A549 (cell line): ENCODE measurements around the gene PDIA6. TPM values are rescaled to one million over a fixed set of nuclear protein-coding genes. Genes with fewer than 3 reads are reported as not detected.

ENCODE experiments used
- ATAC-seq, 2 experiments: fragments of 200-7000 bp in 1 of 2; fragments of >200 bp in 1 of 2; cut with Nextera tagmentation in 1 of 2; cut with Tn5 transposase in 1 of 2; 3 replicates each; pipeline versions ENCODE4 v1.8.0 to v1.9.1; 2018 to 2020; ENCODE audit warnings: mild to moderate bottlenecking in 1 of 2, moderate library complexity in 1 of 2
- CTCF ChIA-PET: fragments of 300-600 bp; sonication (Branson Sonifier 250); formaldehyde crosslinking; extraction: SDS; loops from one replicate; lab custom pipeline; 2021; ENCODE audit warnings: antibody characterized with exemption, inconsistent platforms; lab: Yijun Ruan, JAX
- POLR2A ChIA-PET: fragments of 350-600 bp; formaldehyde crosslinking; extraction: SDS; loops from one replicate; lab custom pipeline; 2021; ENCODE audit warnings: antibody characterized with exemption, inconsistent platforms; lab: Yijun Ruan, JAX
- DNase-seq, 2 experiments: peaks; one replicate each; pipeline versions ENCODE4 v3.0.0 to v3.0.0-alpha.2; 2011 to 2016; ENCODE audit warnings: low read depth in 1 of 2, low spot score in 1 of 2
- FAIRE-seq: peaks from 2 replicates; lab custom pipeline; 2011; peaks lifted over from hg19 to GRCh38; lab: Jason Lieb, UNC
- H3K27ac ChIP-seq, 2 experiments: fragments of >200 bp; sonication (Bioruptor Twin); formaldehyde crosslinking; 3 replicates each; pipeline ENCODE4 v1.5.1; 2016 to 2017
- H3K4me1 ChIP-seq: fragments of >200 bp; sonication (Bioruptor Twin); formaldehyde crosslinking; 3 replicates; pipeline ENCODE4 v1.6.1; 2016
- H3K4me2 ChIP-seq: fragments of >200 bp; sonication (Bioruptor Twin); formaldehyde crosslinking; 3 replicates; pipeline ENCODE4 v1.6.1; 2016
- H3K4me3 ChIP-seq: fragments of >200 bp; sonication (Bioruptor Twin); formaldehyde crosslinking; 3 replicates; pipeline ENCODE4 v1.5.1; 2016
- H3K9me3 ChIP-seq: fragments of >200 bp; sonication (Bioruptor Twin); formaldehyde crosslinking; 3 replicates; pipeline ENCODE4 v1.6.1; 2016
- CBX2 ChIP-seq: fragments of 200-600 bp; sonication (generic); IDR thresholded peaks from 2 replicates; pipeline ENCODE4 v1.6.1; 2016; ENCODE audit warnings: low read depth, mild to moderate bottlenecking, borderline replicate concordance
- CEBPB ChIP-seq, 2 experiments: fragments of >200 bp in 1 of 2; sonication (Bioruptor Twin) in 1 of 2; formaldehyde crosslinking in 1 of 2; IDR thresholded peaks; 2 replicates each; pipeline ENCODE4 v1.6.1; 2012 to 2016
- CHD2 ChIP-seq: fragments of 150-350 bp; IDR thresholded peaks from 2 replicates; pipeline ENCODE4 v1.6.1; 2014; ENCODE audit warnings: low read length; ENCODE audit not compliant: partially characterized antibody
- FOSL2 ChIP-seq, 2 experiments: fragments of 450-650 bp in 1 of 2; fragments of >200 bp in 1 of 2; sonication (Bioruptor Twin) in 1 of 2; formaldehyde crosslinking; IDR thresholded peaks; 2 replicates each; pipeline versions ENCODE4 v1.5.0 to v1.6.1; 2016 to 2020; ENCODE audit warnings: mild to moderate bottlenecking in 1 of 2, moderate library complexity in 1 of 2
- GATA3 ChIP-seq: IDR thresholded peaks from 2 replicates; pipeline ENCODE4 v1.6.1; 2012; ENCODE audit warnings: borderline replicate concordance
- HDAC2 ChIP-seq: fragments of 200-600 bp; sonication (generic); IDR thresholded peaks from 2 replicates; pipeline ENCODE4 v1.6.1; 2016
- HOXA7 ChIP-seq: fragments of 250-450 bp; sonication (Bioruptor Pico); IDR thresholded peaks from 2 replicates; pipeline ENCODE4 v1.5.0; 2020; ENCODE audit warnings: mild to moderate bottlenecking, moderate library complexity
- HOXB5 ChIP-seq: fragments of 250-450 bp; sonication (Bioruptor Pico); IDR thresholded peaks from 2 replicates; pipeline ENCODE4 v1.5.0; 2020; ENCODE audit warnings: mild to moderate bottlenecking, moderate library complexity
- KDM5A ChIP-seq: fragments of 200-600 bp; sonication (generic); IDR thresholded peaks from 2 replicates; pipeline ENCODE4 v1.6.1; 2016; ENCODE audit warnings: antibody characterized with exemption, mild to moderate bottlenecking
- NPAS2 ChIP-seq: fragments of 250-450 bp; sonication (Bioruptor Pico); IDR thresholded peaks from 2 replicates; pipeline ENCODE4 v1.8.0; 2022; ENCODE audit warnings: mild to moderate bottlenecking, moderate library complexity, borderline replicate concordance
- RAD21 ChIP-seq, 2 experiments: fragments of >200 bp in 1 of 2; sonication (Bioruptor Twin) in 1 of 2; formaldehyde crosslinking in 1 of 2; IDR thresholded peaks in 1 of 2; conservative IDR thresholded peaks in 1 of 2; 2 replicates in 1 of 2; 3 replicates in 1 of 2; pipeline ENCODE4 v1.6.1; 2012 to 2018; ENCODE audit warnings: inconsistent platforms in 1 of 2
- RARB ChIP-seq: fragments of 250-450 bp; sonication (Bioruptor Pico); IDR thresholded peaks from 2 replicates; pipeline ENCODE4 v1.8.0; 2021; ENCODE audit warnings: mild to moderate bottlenecking, moderate library complexity
- RFX5 ChIP-seq: fragments of 450-650 bp; IDR thresholded peaks from 2 replicates; pipeline ENCODE4 v1.7.1; 2014; ENCODE audit warnings: antibody characterized with exemption, mild to moderate bottlenecking, moderate library complexity
- SREBF2 ChIP-seq: fragments of 450-650 bp; IDR thresholded peaks from 2 replicates; pipeline ENCODE4 v1.6.1; 2014; ENCODE audit warnings: mild to moderate bottlenecking, moderate library complexity
- TFCP2L1 ChIP-seq: fragments of 250-450 bp; sonication (Bioruptor Pico); IDR thresholded peaks from 2 replicates; pipeline ENCODE4 v1.5.0; 2021; ENCODE audit warnings: mild to moderate bottlenecking
- ZFP36 ChIP-seq: fragments of 450-650 bp; IDR thresholded peaks from 2 replicates; pipeline ENCODE4 v1.6.1; 2014; ENCODE audit warnings: borderline replicate concordance; ENCODE audit not compliant: partially characterized antibody
- ZSCAN20 ChIP-seq: fragments of 250-450 bp; sonication (Bioruptor Pico); IDR thresholded peaks from 2 replicates; pipeline ENCODE4 v1.8.0; 2022; ENCODE audit warnings: mild to moderate bottlenecking, moderate library complexity
- WGBS: methylation state at CpG from one replicate; pipeline ENCODE4 v1.1.6; 2017; ENCODE audit errors: missing lambda C conversion rate; 5-methylcytosine and 5-hydroxymethylcytosine counted together
- polyA plus RNA-seq, 4 experiments: library from polyadenylated mRNA; depleted of rRNA in 3 of 4; stranded (reverse); fragments of >200 nt; fragmentation: RNase III in 1 of 4; extraction: RNeasy Plus Mini Kit Qiagen cat#74134 plus additional on column Dnase treatment in 1 of 4; gene quantifications; 2 replicates in 3 of 4; 3 replicates in 1 of 4; pipeline ENCODE4 v1.2.3, GENCODE V29; 2011 to 2017
- TF ChIP-seq, protein P1 (sequence below): fragments of 450-650 bp; IDR thresholded peaks from 2 replicates; pipeline ENCODE4 v1.6.1; 2014; ENCODE audit warnings: antibody characterized with exemption
- TF ChIP-seq, protein P2 (sequence below): fragments of >200 bp; sonication (Bioruptor Twin); formaldehyde crosslinking; IDR thresholded peaks from 2 replicates; pipeline ENCODE4 v1.6.1; 2016

Gene PDIA6
- polyA plus RNA-seq, 2 of the 4 experiments (the other 2 are of a cell fraction) = 322 to 442 TPM

DNA sequence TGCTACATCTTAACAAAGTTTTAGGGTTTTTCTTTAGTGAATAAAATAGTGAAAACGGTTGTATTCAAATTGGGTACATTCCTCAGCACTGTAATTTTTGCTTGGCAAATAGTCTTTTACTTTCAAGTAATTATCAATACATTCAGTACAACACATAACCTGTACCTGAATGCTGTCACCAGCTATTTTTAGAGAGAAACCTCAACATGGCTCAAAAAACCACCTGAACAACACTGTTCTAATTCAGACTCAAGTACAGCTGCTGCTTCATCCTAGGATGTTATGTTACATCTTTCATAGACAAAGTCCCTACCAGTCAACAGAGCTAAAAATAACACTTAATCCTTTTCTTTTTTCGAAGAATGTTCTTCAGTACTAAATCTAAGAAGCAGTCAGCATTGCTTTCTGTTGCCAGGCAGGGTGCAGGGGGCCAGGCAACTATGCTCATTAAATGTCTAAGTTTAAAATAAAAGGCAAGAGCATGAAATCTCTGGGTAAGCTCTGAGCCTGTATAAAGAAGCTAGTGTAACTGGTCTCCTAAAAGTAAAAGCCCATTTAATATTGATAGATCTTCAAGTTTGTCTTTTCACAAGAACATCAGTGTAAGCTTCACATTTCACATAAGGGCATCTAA, 20.5 kb downstream of the PDIA6 start:
- ChIA-PET POLR2A (interaction anchor here (0.5 kb wide), 1 partner anchor 9 kb away, joined by 3 read pairs; no protein-coding TSS in a partner anchor), CTCF (interaction anchor here (0.8 to 2.6 kb wide), 9 partner anchors 9 to 655 kb away, joined by 3 to 14 read pairs (median 5); no protein-coding TSS in a partner anchor)
- Histone ChIP-seq H3K9me3 (no peaks in the 10 kb centered on the region), H3K27ac (no peak overlapping the region), H3K4me3 (no peak overlapping the region), H3K4me2 (no peak overlapping the region), H3K4me1 (no peaks in the 10 kb centered on the region)
- no peak for TF ChIP-seq RAD21 (conservative IDR thresholded peaks at IDR 0.05 in 1 of 2, IDR thresholded peaks at IDR 0.05 in 1 of 2)
- TF ChIP-seq HDAC2 = no peak
- TF ChIP-seq CBX2 = no peak
- TF ChIP-seq KDM5A = no peak
- TF ChIP-seq RARB (CRISPR knock-in tag) = no peak
- TF ChIP-seq HOXB5 (CRISPR knock-in tag) = no peak
- no peak for TF ChIP-seq CHD2
- no peak for TF ChIP-seq NPAS2 (CRISPR knock-in tag)
- TF ChIP-seq ZSCAN20 (CRISPR knock-in tag) = no peak
- no peak for TF ChIP-seq RFX5
- no peak for TF ChIP-seq ZFP36
- TF ChIP-seq FOSL2 (IDR thresholded peaks at IDR 0.05) = no peak
- TF ChIP-seq FOSL2 (CRISPR knock-in tag; IDR thresholded peaks at IDR 0.05) = no peak
- TF ChIP-seq, protein P1, sequence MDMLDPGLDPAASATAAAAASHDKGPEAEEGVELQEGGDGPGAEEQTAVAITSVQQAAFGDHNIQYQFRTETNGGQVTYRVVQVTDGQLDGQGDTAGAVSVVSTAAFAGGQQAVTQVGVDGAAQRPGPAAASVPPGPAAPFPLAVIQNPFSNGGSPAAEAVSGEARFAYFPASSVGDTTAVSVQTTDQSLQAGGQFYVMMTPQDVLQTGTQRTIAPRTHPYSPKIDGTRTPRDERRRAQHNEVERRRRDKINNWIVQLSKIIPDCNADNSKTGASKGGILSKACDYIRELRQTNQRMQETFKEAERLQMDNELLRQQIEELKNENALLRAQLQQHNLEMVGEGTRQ = no peak
- no peak for TF ChIP-seq HOXA7 (CRISPR knock-in tag)
- no peak for TF ChIP-seq CEBPB (IDR thresholded peaks at IDR 0.05)
- no peak for TF ChIP-seq SREBF2
- TF ChIP-seq TFCP2L1 = no peak
- TF ChIP-seq, protein P2, sequence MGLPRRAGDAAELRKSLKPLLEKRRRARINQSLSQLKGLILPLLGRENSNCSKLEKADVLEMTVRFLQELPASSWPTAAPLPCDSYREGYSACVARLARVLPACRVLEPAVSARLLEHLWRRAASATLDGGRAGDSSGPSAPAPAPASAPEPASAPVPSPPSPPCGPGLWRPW = no peak
- 90% methylated on average over 2 of the region's 2 CpGs for WGBS
- ATAC-seq = no peak
- DNase-seq = no peak
- FAIRE-seq = no peak

DNA sequence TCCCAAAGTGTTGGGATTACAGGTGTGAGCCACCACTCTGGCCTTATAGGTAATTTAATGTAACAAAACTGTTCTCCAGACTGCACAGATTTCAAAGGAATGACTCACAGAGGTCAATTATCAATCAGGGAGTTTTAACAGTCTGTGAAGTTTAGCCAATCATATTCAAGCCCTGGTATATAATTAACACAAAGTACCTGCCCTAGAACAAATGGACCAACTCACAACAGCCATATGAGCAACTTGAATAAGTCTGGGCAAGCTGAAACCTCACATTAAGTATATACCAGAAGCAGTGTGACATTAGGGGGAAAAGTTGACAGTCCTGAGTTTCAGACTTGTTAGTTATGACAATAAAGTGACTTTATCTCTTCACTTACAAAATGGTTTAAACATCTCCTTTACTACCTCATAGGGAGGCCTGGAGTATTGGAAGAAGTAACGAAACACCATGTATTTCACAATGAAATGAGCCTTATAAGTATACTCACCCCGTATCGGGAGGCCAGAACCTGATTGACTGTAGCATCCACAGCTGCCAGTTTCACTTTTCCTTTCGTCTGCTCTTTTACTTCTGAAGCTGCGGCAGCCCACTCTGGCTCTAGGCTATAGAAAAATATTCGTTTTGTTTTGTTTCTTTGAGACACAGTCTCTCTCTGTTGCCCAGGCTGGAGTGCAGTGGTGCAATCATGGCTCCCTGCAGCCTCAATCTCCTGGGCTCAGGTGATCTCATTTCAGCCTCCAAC, 22.2 kb downstream of the PDIA6 start:
- no peak for ATAC-seq
- Histone ChIP-seq H3K4me3 (no peak overlapping the region), H3K4me2 (no peak overlapping the region), H3K27ac (no peak overlapping the region), H3K4me1 (no peaks in the 10 kb centered on the region), H3K9me3 (no peaks in the 10 kb centered on the region)
- ChIA-PET POLR2A (no interaction called here), CTCF (interaction anchor here (0.7 to 2.6 kb wide), 5 partner anchors 9 to 657 kb away, joined by 3 to 14 read pairs (median 3); no protein-coding TSS in a partner anchor)
- FAIRE-seq = no peak
- no peak for DNase-seq
- WGBS = 92% methylated on average over 6 of the region's 6 CpGs
- TF ChIP-seq HDAC2 = no peak

DNA sequence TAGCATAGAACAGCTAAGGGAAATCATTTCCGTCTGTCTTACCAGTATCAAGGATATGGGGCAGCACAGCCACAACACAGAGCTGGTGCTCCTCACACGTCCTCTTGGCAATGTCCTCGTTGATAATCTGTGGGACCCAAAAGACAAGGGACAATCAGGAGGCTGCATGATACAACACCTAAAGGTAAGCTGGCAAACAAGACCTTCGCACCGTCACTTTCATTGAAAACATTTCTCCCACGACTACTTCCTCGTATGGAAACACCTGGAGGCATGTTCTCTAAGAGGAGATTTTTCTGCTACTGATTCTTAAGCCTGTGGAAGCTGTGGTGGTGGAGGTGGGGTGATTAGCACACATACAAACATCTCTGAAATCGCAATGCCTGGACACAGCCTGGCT, 23.7 kb downstream of the PDIA6 start:
- ATAC-seq = no peak
- Histone ChIP-seq H3K9me3 (no peaks in the 10 kb centered on the region), H3K27ac (no peak overlapping the region), H3K4me3 (no peak overlapping the region), H3K4me2 (no peak overlapping the region), H3K4me1 (peaks cover 5% of the 10 kb centered on the region; the same call in 1 of the 3 replicates)
- ChIA-PET POLR2A (interaction anchor here (0.6 kb wide), 1 partner anchor 71 kb away, joined by 3 read pairs; no protein-coding TSS in a partner anchor), CTCF (interaction anchor here (0.6 to 1.8 kb wide), 8 partner anchors 8 to 810 kb away, joined by 3 to 5 read pairs (median 3); no protein-coding TSS in a partner anchor)
- WGBS = 89% methylated on average over 8 of the region's 8 CpGs
- no peak for DNase-seq
- FAIRE-seq = no peak
- no peak for TF ChIP-seq GATA3
